HEK293 (cell line): ENCODE data around the gene TECPR2.

Experiments
- CTCF ChIA-PET: fragments of 350-600 bp; formaldehyde crosslinking; extraction: SDS; loops from one replicate; lab custom pipeline; 2021; ENCODE audit warnings: antibody characterized with exemption; lab: Yijun Ruan, JAX
- POLR2A ChIA-PET: fragments of 300-600 bp; formaldehyde crosslinking; extraction: SDS; loops from one replicate; lab custom pipeline; 2020; ENCODE audit warnings: antibody characterized with exemption, inconsistent platforms; lab: Yijun Ruan, JAX
- H3K27ac ChIP-seq: fragments of 200-500 bp; sonication (Bioruptor generic); 2 replicates; pipeline ENCODE4 v1.5.1; 2014; ENCODE audit warnings: low read depth, low read length, control low read depth, inconsistent platforms; ENCODE audit errors: extremely low read depth
- H3K36me3 ChIP-seq, 2 experiments: fragments of 200-500 bp in 1 of 2; sonication (Bioruptor generic) in 1 of 2; 1 replicate in 1 of 2; 2 replicates in 1 of 2; pipeline ENCODE4 v1.5.1; 2014 to 2017; ENCODE audit warnings: inconsistent platforms in 2 of 2, low read length in 2 of 2; ENCODE audit not compliant: control insufficient read depth in 2 of 2, insufficient read depth in 1 of 2
- H3K4me1 ChIP-seq: fragments of 200-500 bp; sonication (Bioruptor generic); 2 replicates; pipeline ENCODE4 v1.5.1; 2014; ENCODE audit warnings: mild to moderate bottlenecking, low read length, inconsistent platforms; ENCODE audit not compliant: control insufficient read depth, insufficient read depth
- H3K4me3 ChIP-seq: 2 replicates; pipeline ENCODE4 v1.5.1; 2011; ENCODE audit warnings: low read depth, mild to moderate bottlenecking, control low read depth, low read length, moderate library complexity
- H3K9me3 ChIP-seq: fragments of 200-500 bp; sonication (Bioruptor generic); 2 replicates; pipeline ENCODE4 v1.5.1; 2014; ENCODE audit warnings: low read depth, low read length, inconsistent platforms; ENCODE audit not compliant: control insufficient read depth, insufficient read depth
- EGR2 ChIP-seq: fragments of 450-650 bp; formaldehyde crosslinking; IDR thresholded peaks from 2 replicates; pipeline ENCODE4 v1.5.1; 2016; ENCODE audit warnings: low read depth, missing biosample characterization, missing genetic modification characterization
- HOXC10 ChIP-seq: sonication (generic); formaldehyde crosslinking; IDR thresholded peaks from 2 replicates; pipeline ENCODE4 v1.8.1; 2023; ENCODE audit warnings: mild to moderate bottlenecking, missing genetic modification reagents
- PRDM10 ChIP-seq: fragments of 450-650 bp; formaldehyde crosslinking; IDR thresholded peaks from 2 replicates; pipeline ENCODE4 v1.5.1; 2016; ENCODE audit warnings: missing biosample characterization, missing genetic modification characterization
- RBAK ChIP-seq: fragments of 450-650 bp; formaldehyde crosslinking; IDR thresholded peaks from 2 replicates; pipeline ENCODE4 v1.5.1; 2016; ENCODE audit warnings: missing biosample characterization, missing genetic modification characterization
- ZNF112 ChIP-seq: fragments of 450-650 bp; formaldehyde crosslinking; IDR thresholded peaks from 2 replicates; pipeline ENCODE4 v1.5.0; 2017; ENCODE audit warnings: missing biosample characterization, missing genetic modification characterization
- ZNF121 ChIP-seq: fragments of 450-650 bp; formaldehyde crosslinking; IDR thresholded peaks from 2 replicates; pipeline ENCODE4 v1.5.1; 2016; ENCODE audit warnings: missing biosample characterization, missing genetic modification characterization
- ZNF2 ChIP-seq: fragments of 450-650 bp; formaldehyde crosslinking; IDR thresholded peaks from 2 replicates; pipeline ENCODE4 v1.5.1; 2016; ENCODE audit warnings: missing biosample characterization, missing genetic modification characterization
- ZNF449 ChIP-seq: fragments of 450-650 bp; formaldehyde crosslinking; IDR thresholded peaks from 2 replicates; pipeline ENCODE4 v1.5.1; 2017; ENCODE audit warnings: missing biosample characterization, mild to moderate bottlenecking, missing genetic modification characterization, moderate library complexity
- ZNF48 ChIP-seq: fragments of 450-650 bp; formaldehyde crosslinking; IDR thresholded peaks from 2 replicates; pipeline ENCODE4 v1.5.1; 2016; ENCODE audit warnings: missing biosample characterization, missing genetic modification characterization
- ZNF580 ChIP-seq: fragments of 450-650 bp; formaldehyde crosslinking; IDR thresholded peaks from 2 replicates; pipeline ENCODE4 v1.5.1; 2016; ENCODE audit warnings: missing biosample characterization, missing genetic modification characterization
- ZNF654 ChIP-seq: fragments of 450-650 bp; formaldehyde crosslinking; IDR thresholded peaks from 2 replicates; pipeline ENCODE4 v1.5.1; 2016; ENCODE audit warnings: low read depth, missing biosample characterization, missing genetic modification characterization
- ZNF701 ChIP-seq: fragments of 450-650 bp; formaldehyde crosslinking; IDR thresholded peaks from 2 replicates; pipeline ENCODE4 v1.5.1; 2016; ENCODE audit warnings: missing biosample characterization, missing genetic modification characterization
- ZNF747 ChIP-seq: fragments of 450-650 bp; formaldehyde crosslinking; IDR thresholded peaks from 2 replicates; pipeline ENCODE4 v1.5.1; 2016; ENCODE audit warnings: missing biosample characterization, missing genetic modification characterization
- ZSCAN18 ChIP-seq: fragments of 450-650 bp; formaldehyde crosslinking; IDR thresholded peaks from 2 replicates; pipeline ENCODE4 v1.5.1; 2016; ENCODE audit warnings: missing biosample characterization, missing genetic modification characterization

Gene TECPR2

GRCh38 chr14:102345232-102345631 lies 17.5 kb upstream of the TECPR2 start:
- H3K36me3 ChIP-seq: peaks cover 50 to 72% of the 10 kb centered on the region in 2 experiments
- TF ChIP-seq ZNF112 (tag by site-specific recombination): no peak
- TF ChIP-seq ZNF654 (tag by site-specific recombination): no peak
- TF ChIP-seq PRDM10: peak; percentile 63
- TF ChIP-seq, all 188 proteins: peak for 1
- Histone ChIP-seq H3K27ac (no peak overlapping the region), H3K9me3 (no peaks in the 10 kb centered on the region), H3K4me3 (no peak overlapping the region), H3K4me1 (no peaks in the 10 kb centered on the region)
- ChIA-PET POLR2A (no interaction called here), CTCF (no interaction called here)

GRCh38 chr14:102346645-102347044 lies 16.1 kb upstream of the TECPR2 start:
- peaks cover 50 to 67% of the 10 kb centered on the region in 2 experiments for H3K36me3 ChIP-seq
- POLR2A ChIA-PET: no interaction called here
- no peak for TF ChIP-seq EGR2 (tag by site-specific recombination)
- peak; percentile 91 for TF ChIP-seq ZNF121 (tag by site-specific recombination)
- no peak for TF ChIP-seq ZNF112 (tag by site-specific recombination)
- no peak for TF ChIP-seq ZNF2 (tag by site-specific recombination)
- no peak overlapping the region for H3K4me3 ChIP-seq
- no peaks in the 10 kb centered on the region for H3K9me3 ChIP-seq
- H3K4me1 ChIP-seq: no peaks in the 10 kb centered on the region
- no peak overlapping the region for H3K27ac ChIP-seq
- CTCF ChIA-PET: no interaction called here

- Histone ChIP-seq H3K36me3 (peaks cover 40 to 68% of the 10 kb centered on the region in 2 experiments), H3K4me3 (no peak overlapping the region), H3K27ac (no peak overlapping the region), H3K4me1 (no peaks in the 10 kb centered on the region), H3K9me3 (no peaks in the 10 kb centered on the region)
- TF ChIP-seq ZNF701 (tag by site-specific recombination) (no peak), HOXC10 (no peak), ZNF747 (tag by site-specific recombination) (no peak), ZSCAN18 (no peak), ZNF48 (tag by site-specific recombination) (no peak), ZNF580 (tag by site-specific recombination) (no peak), ZNF449 (tag by site-specific recombination) (no peak), RBAK (tag by site-specific recombination) (no peak)
- POLR2A ChIA-PET: interaction anchor here (0.6 kb wide), 1 partner anchor 270 kb away, joined by 3 read pairs; no protein-coding TSS in a partner anchor
- CTCF ChIA-PET: no interaction called here
These were observed 14.4 kb upstream of the TECPR2 start for GRCh38 chr14:102348376-102348775.
